K562 (cell line): ENCODE data around the gene RASAL1. TPM values are rescaled to one million over a fixed set of nuclear protein-coding genes. Genes with fewer than 3 reads are reported as not detected.
A peak's percentile ranks its signal among the peaks of the same experiment; 100 is the strongest.

Experiments used
- ATAC-seq: fragments of 200-7000 bp; cut with Tn5 transposase; 3 replicates; pipeline ENCODE4 v1.9.1; 2020; ENCODE audit warnings: moderate library complexity
- BruUV-seq: library from RNA; stranded (reverse); fragments of 400-500 nt; replicated peaks from 2 replicates; lab custom pipeline; 2021; lab: Mats Ljungman, UMichigan
- CTCF ChIA-PET: fragments of 300-600 bp; formaldehyde crosslinking; extraction: SDS; loops from one replicate; lab custom pipeline; 2021; ENCODE audit warnings: low intra/inter-chr PET ratio; lab: Yijun Ruan, JAX
- POLR2A ChIA-PET: fragments of 300-600, 350-650 bp; sonication (Branson Sonifier 250); formaldehyde crosslinking; extraction: SDS; loops from one replicate; lab custom pipeline; 2021; ENCODE audit warnings: antibody characterized with exemption, inconsistent platforms; lab: Yijun Ruan, JAX
- DNase-seq, 4 experiments: peaks; one replicate each; pipeline versions ENCODE4 v3.0.0 to v3.0.0-alpha.2; 2011 to 2018; ENCODE audit warnings: low spot score in 3 of 4, mixed read lengths in 3 of 4; ENCODE audit errors: extremely low read depth in 1 of 4
- FAIRE-seq: peaks from 2 replicates; lab custom pipeline; 2011; peaks lifted over from hg19 to GRCh38; lab: Jason Lieb, UNC
- H2AFZ ChIP-seq: 2 replicates; pipeline ENCODE4 v1.6.0; 2011; ENCODE audit warnings: low read depth, low read length, control low read depth, inconsistent platforms
- H3K27ac ChIP-seq: fragments of 200-600 bp; 3 replicates; pipeline ENCODE4 v1.8.0; 2011; ENCODE audit warnings: low read depth, mild to moderate bottlenecking, control low read depth, inconsistent platforms, low read length, moderate library complexity, mixed read lengths; ENCODE audit errors: extremely low read depth
- H3K27me3 ChIP-seq, 2 experiments: fragments of 300-600 bp in 1 of 2; 2 replicates in 1 of 2; 3 replicates in 1 of 2; pipeline versions ENCODE4 v1.6.0 to v1.8.0; 2011; ENCODE audit warnings: inconsistent platforms in 2 of 2, low read length in 2 of 2, mild to moderate bottlenecking in 1 of 2, mixed read lengths in 1 of 2, moderate library complexity in 1 of 2; ENCODE audit not compliant: control insufficient read depth in 2 of 2, insufficient read depth in 2 of 2
- H3K36me3 ChIP-seq: fragments of 300-600 bp; 3 replicates; pipeline ENCODE4 v1.8.0; 2011; ENCODE audit warnings: mild to moderate bottlenecking, low read length, inconsistent platforms; ENCODE audit not compliant: control insufficient read depth, insufficient read depth
- H3K4me1 ChIP-seq, 2 experiments: fragments of 200-600 bp in 1 of 2; replicated peaks in 1 of 2; 2 replicates in 1 of 2; 3 replicates in 1 of 2; pipeline versions ENCODE4 v1.5.1 to v1.8.0; 2011; ENCODE audit warnings: inconsistent platforms in 2 of 2, low read length in 2 of 2, mild to moderate bottlenecking in 1 of 2, mixed read lengths in 1 of 2, moderate library complexity in 1 of 2; ENCODE audit not compliant: control insufficient read depth in 2 of 2, insufficient read depth in 2 of 2
- H3K4me2 ChIP-seq: 2 replicates; pipeline ENCODE4 v1.6.1; 2011; ENCODE audit warnings: low read length, control low read depth, inconsistent platforms, mixed read lengths; ENCODE audit not compliant: insufficient read depth
- H3K4me3 ChIP-seq: fragments of 200-600 bp; sonication (generic), shearing (Covaris generic); 2 replicates; pipeline ENCODE4 v1.5.1; 2016; ENCODE audit warnings: control low read depth, inconsistent platforms
- H3K79me2 ChIP-seq: fragments of 200-600 bp; 3 replicates; pipeline ENCODE4 v1.8.0; 2011; ENCODE audit warnings: low read length, inconsistent platforms; ENCODE audit not compliant: control insufficient read depth, insufficient read depth
- H3K9ac ChIP-seq, 2 experiments: 2 replicates each; pipeline versions ENCODE4 v1.6.0 to v1.6.1; 2011; ENCODE audit warnings: low read depth in 2 of 2, low read length in 2 of 2, control low read depth in 1 of 2, inconsistent platforms in 1 of 2, mild to moderate bottlenecking in 1 of 2, mixed read lengths in 1 of 2; ENCODE audit not compliant: insufficient read depth in 1 of 2
- H3K9me1 ChIP-seq: one replicate; pipeline ENCODE4 v1.6.0; 2011; ENCODE audit warnings: inconsistent platforms, mild to moderate bottlenecking, low read length, moderate library complexity; ENCODE audit not compliant: control insufficient read depth, insufficient read depth
- H3K9me3 ChIP-seq: replicated peaks from 2 replicates; pipeline ENCODE4 v1.5.1; 2011; ENCODE audit warnings: low read depth, low read length, inconsistent platforms; ENCODE audit not compliant: control insufficient read depth, insufficient read depth
- H4K20me1 ChIP-seq: replicated peaks from 2 replicates; pipeline ENCODE4 v1.6.1; 2011; ENCODE audit warnings: low read length, inconsistent platforms, mixed read lengths; ENCODE audit not compliant: control insufficient read depth, insufficient read depth
- KLF16 ChIP-seq: IDR thresholded peaks from 2 replicates; pipeline ENCODE4 v1.6.1; 2016; ENCODE audit warnings: antibody characterized with exemption
- SAFB ChIP-seq: fragments of 200-400 bp; formaldehyde crosslinking; IDR thresholded peaks from 2 replicates; pipeline ENCODE4 v1.6.1; 2017; ENCODE audit warnings: low read depth, low read length, borderline replicate concordance
- SETDB1 ChIP-seq: IDR thresholded peaks from one replicate; pipeline ENCODE4 v1.6.1; 2012; ENCODE audit warnings: low read length, control low read depth, inconsistent platforms
- UBTF ChIP-seq, 2 experiments: IDR thresholded peaks; 2 replicates each; pipeline ENCODE4 v1.6.1; 2012; ENCODE audit warnings: improper control_type of control experiment in 2 of 2, low read depth in 2 of 2, low read length in 2 of 2, borderline replicate concordance in 1 of 2
- WGBS: fragments of 100-300 bp; shearing (Covaris generic); methylation state at CpG from one replicate; pipeline ENCODE4 v1.1.6; 2016; ENCODE audit warnings: low coverage, mixed read lengths; ENCODE audit not compliant: insufficient coverage; ENCODE audit errors: missing lambda C conversion rate; 5-methylcytosine and 5-hydroxymethylcytosine counted together
- in situ Hi-C: fragments of 300-500 bp; cut with MboI; formaldehyde crosslinking; loops from 4 replicates; pipeline ENCODE4 v1.15.0; 2018; ENCODE audit warnings: inconsistent platforms, mixed read lengths
- intact Hi-C: fragments of 100-400 bp; cut with micrococcal nuclease; formaldehyde crosslinking; loops from 2 replicates; pipeline ENCODE4 v1.14.2; 2022
- polyA plus RNA-seq, 8 experiments: library from polyadenylated mRNA; depleted of rRNA in 4 of 8; stranded (reverse) in 5 of 8; unstranded in 3 of 8; fragments of >200 nt; fragmentation: Nextera tagmentation in 2 of 8; fragmentation: Illumina TruSeq in 1 of 8; extraction: Ambion mirVana in 2 of 8; extraction: Trizol in 1 of 8; gene quantifications; 2 replicates each; pipeline versions ENCODE4 v1.2.1 to v1.2.3, GENCODE V29; 2011 to 2014; ENCODE audit warnings: inconsistent platforms in 1 of 8, missing spikeins in 1 of 8
- total RNA-seq, 7 experiments: library from RNA; depleted of rRNA in 6 of 7; stranded (reverse); fragments of >200 nt in 6 of 7; fragmentation: Illumina TruSeq in 2 of 7; extraction: Trizol in 2 of 7; gene quantifications; 2 replicates each; pipeline versions ENCODE4 v1.2.1 to v1.2.3, GENCODE V29; 2011 to 2021; ENCODE audit warnings: low replicate concordance in 1 of 7

RASAL1 gene
- total and polyA plus RNA-seq, 9 of the 15 experiments (the other 6 are each of a cell fraction or from before 2014, with no cell fraction given), result 0.06 to 0.16 (median 0.14) TPM; not detected in 6

DNA sequence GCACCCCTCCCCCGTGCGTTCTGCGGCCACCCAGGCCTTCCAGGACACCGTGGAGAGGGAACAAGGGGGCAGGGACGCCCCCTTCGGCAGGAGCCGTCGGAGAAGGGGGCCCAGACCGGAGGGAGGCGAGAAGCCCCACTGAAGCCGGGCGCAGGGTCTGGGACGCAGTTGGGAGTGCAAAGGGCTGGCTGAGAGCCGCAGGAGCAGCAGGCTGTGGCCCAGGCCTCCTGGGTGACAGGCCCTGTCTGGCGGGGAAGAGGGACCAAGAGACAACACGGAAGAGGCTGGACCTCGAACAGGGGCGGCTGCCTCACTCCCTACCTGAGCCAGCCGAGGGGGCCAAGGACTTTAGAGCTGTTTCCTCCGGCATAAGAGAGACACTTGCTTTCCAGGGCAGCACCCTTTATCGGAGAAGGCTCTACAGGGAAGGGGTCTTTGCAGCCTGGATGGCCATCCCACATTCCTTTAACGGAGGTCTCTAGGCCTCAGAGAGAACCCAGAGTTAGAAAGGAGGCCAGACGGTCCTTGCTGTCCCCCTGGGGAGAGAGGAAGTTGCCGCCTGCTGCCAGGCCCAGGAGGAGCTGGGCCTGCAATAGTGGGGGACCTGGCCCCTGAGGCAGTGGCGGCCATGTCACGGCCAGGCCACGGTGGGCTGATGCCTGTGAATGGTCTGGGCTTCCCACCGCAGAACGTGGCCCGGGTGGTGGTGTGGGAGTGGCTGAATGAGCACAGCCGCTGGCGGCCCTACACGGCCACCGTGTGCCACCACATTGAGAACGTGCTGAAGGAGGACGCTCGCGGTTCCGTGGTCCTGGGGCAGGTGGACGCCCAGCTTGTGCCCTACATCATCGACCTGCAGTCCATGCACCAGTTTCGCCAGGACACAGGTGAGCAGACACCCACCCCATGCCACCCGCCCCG is 77.7 kb downstream of the RASAL1 start:
- ChIA-PET POLR2A (no interaction called here), CTCF (no interaction called here)
- intact Hi-C loops, result no loop called here
- Histone ChIP-seq H3K79me2 (no peaks in the 10 kb centered on the region), H3K9me1 (no peaks in the 10 kb centered on the region), H3K4me2 (no peak overlapping the region), H4K20me1 (peaks cover 6% of the 10 kb centered on the region), H3K4me1 (peaks cover 0 to 18% of the 10 kb centered on the region in 2 experiments; a peak in 1 of 5 replicates), H3K4me3 (no peak overlapping the region), H2AFZ (no peak overlapping the region), H3K27me3 (peaks cover 8 to 42% of the 10 kb centered on the region in 2 experiments; a peak in 3 of 5 replicates), H3K9me3 (no peaks in the 10 kb centered on the region), H3K27ac (no peak overlapping the region), H3K36me3 (no peaks in the 10 kb centered on the region), H3K9ac (no peak overlapping the region; a peak in 1 of 4 replicates)
- BruUV-seq, result no TSS peak
- DNase-seq (no peak), FAIRE-seq (no peak), ATAC-seq (peak; percentile 56; the same call in 1 of the 3 replicates)
- in situ Hi-C loops, result no loop called here
- TF ChIP-seq KLF16 (no peak), UBTF (IDR thresholded peaks at IDR 0.05; ENCODE audit: borderline replicate concordance in 1 of 2, low read depth in 2 of 2, low read length in 2 of 2) (0 out of 4 replicates have a peak, but pooled peaks of 1 of the 2 experiments have one; percentile 27), SETDB1 (no peak), SAFB (peak; percentile 55; the same call in 1 of the 2 replicates)
- WGBS, result 12% methylated on average over 26 of the region's 44 CpGs
